NOMO-1 treated with dmso at 0.1 percent for 144 hours (cell line): ENCODE results near the gene KRT36.

Source experiments
- DNase-seq: peaks from one replicate; lab custom pipeline; 2025; ENCODE audit not compliant: unreplicated experiment; lab: John Stamatoyannopoulos, UW

Gene KRT36

GRCh38 chr17:41442739-41443138 lies 47.0 kb downstream of the KRT36 start:
- DNase-seq = no peak

- no peak for DNase-seq
Measured at GRCh38 chr17:41440531-41441033, 49.1 kb downstream of the KRT36 start, which contains the start of gene KRT38. Gene KRT38 (minus strand): TSS chr17:41440983. CDS start chr17:41440921, 62 bp downstream.

- DNase-seq = no peak
Measured at GRCh38 chr17:41439375-41439774, 50.3 kb downstream of the KRT36 start.

GRCh38 chr17:41437769-41438168 lies 51.9 kb downstream of the KRT36 start:
- DNase-seq = no peak

- DNase-seq = no peak
Measured at GRCh38 chr17:41437254-41437653, 52.5 kb downstream of the KRT36 start.
